GM10266 (cell line): Measurements from ENCODE around the gene SCN8A.
A peak's percentile ranks its signal among the peaks of the same experiment; 100 is the strongest.
"Not testable (repeated sequence)": the region's sequence is repeated elsewhere in the genome, so short reads cannot be mapped to it uniquely, and the experiment has no call there.

Experiments
- DNase-seq: peaks from one replicate; pipeline ENCODE4 v3.0.0; 2012; ENCODE audit errors: extremely low spot score
- CTCF ChIP-seq: IDR thresholded peaks from 2 replicates; pipeline ENCODE4 v1.5.1; 2012; ENCODE audit warnings: mild to moderate bottlenecking, low read depth; ENCODE audit not compliant: control insufficient read depth, insufficient read depth; ENCODE audit errors: missing control alignments

Gene SCN8A

DNA sequence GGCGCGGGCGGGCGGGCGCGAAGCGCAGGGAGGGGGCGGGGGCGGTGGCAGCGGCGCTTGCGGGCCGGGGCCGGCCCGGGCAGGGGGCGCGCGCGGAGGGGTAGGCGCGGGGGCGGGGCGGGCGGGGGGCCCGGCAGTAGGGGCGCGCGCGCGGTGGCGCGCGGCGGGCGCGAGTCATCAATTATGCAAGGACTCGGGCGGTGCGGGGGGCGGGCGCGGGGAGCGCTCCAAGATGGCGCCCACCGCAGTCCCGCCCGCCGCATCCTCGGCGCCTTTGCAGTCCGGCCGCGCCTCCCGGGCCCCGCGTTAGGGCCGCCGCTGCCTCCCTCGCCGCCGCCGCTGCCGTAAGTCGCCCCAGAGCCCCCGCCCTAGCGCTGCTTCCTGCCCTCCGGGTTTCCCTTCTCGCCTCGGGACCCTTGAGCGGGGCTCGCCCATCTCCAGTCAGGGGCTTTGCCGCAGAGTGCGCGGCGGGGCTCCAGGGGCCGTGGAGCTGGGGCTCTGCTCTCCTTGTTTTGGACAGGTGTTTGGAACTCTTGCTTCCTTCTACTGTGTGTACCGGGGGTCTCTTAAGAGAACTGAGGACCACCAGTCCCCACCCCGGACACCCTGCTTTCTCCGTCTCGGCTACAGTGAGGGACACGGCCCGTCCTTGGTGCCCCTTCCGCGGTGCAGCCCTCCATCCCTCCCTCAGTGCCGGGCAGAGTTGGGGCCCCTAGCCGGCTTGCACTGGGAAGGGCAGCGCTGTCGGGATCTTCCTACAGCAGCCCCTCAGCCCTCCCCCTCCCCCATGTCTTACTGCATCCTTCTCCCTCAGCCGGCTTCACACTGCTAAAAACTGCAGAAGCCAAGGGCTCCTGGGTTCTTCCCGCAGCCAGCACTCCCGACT is at the start of gene SCN8A:
TSS of gene SCN8A (plus strand) at position 218 of the 886 bp plus-strand sequence. CDS start 71,585 bp downstream, outside the sequence.
- DNase-seq: peak; percentile 63
- TF ChIP-seq CTCF: no peak

- TF ChIP-seq CTCF: no peak
Measured at GRCh38 chr12:51546097-51546496, 44.9 kb upstream of the SCN8A start.

GRCh38 chr12:51547606-51548005 is 43.4 kb upstream of the SCN8A start:
- TF ChIP-seq CTCF: no peak
- DNase-seq: no peak

More at GRCh38 chr12:51546097-51546496, 44.9 kb upstream of the SCN8A start:
- no peak for DNase-seq

DNA sequence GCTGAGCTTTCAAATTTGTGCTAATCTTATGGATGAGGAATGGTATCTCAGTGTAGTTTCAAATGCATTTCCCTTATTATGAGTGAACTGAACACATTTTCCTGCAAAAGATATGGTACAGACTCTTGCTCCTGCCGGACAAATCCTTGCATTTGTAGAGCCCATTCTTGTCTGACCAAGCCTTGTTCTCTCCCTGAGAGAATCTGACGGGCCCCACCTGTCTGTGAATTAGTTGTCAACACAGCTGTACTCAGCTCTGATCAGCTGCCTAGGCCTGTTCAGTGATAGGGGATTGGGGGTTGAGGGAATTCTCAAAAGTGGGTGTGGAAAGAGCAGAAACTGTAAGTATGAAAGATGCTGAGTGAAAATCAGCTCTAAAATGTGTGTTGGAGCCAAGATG is 42.8 kb upstream of the SCN8A start:
- DNase-seq: no peak
- no peak for TF ChIP-seq CTCF

GRCh38 chr12:51549637-51550036 is 41.4 kb upstream of the SCN8A start:
- no peak for TF ChIP-seq CTCF
- DNase-seq: no peak

DNA sequence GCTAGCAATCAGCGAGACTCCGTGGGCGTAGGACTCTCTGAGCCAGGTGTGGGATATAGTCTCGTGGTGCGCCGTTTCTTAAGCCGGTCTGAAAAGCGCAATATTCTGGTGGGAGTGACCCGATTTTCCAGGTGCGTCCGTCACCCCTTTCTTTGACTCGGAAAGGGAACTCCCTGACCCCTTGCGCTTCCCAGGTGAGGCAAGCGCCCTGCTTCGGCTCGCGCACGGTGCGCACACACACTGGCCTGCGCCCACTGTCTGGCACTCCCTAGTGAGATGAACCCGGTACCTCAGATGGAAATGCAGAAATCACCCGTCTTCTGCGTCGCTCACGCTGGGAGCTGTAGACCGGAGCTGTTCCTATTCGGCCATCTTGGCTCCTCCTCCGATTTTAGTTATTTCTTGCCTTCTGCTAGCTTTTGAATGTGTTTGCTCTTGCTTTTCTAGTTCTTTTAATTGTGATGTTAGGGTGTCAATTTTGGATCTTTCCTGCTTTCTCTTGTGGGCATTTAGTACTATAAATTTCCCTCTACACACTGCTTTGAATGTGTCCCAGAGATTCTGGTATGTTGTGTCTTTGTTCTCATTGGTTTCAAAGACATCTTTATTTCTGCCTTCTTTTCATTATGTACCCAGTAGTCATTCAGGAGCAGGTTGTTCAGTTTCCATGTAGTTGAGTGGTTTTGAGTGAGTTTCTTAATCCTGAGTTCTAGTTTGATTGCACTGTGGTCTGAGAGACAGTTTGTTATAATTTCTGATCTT is 22.6 kb upstream of the SCN8A start:
- DNase-seq: not testable (repeated sequence)

- TF ChIP-seq CTCF: no peak
- DNase-seq: no peak
Measured at GRCh38 chr12:51579321-51579850, 11.6 kb upstream of the SCN8A start.
